Ishikawa (cell line): ENCODE data around the gene EN1.

Experiments used
- CEBPB ChIP-seq: IDR thresholded peaks from 2 replicates; pipeline ENCODE4 v1.6.1; 2012
- CREB1 ChIP-seq: IDR thresholded peaks from 2 replicates; pipeline ENCODE4 v1.6.1; 2012; ENCODE audit warnings: low read depth
- EGR1 ChIP-seq: IDR thresholded peaks from 2 replicates; pipeline ENCODE4 v1.6.1; 2012
- EP300 ChIP-seq: IDR thresholded peaks from 2 replicates; pipeline ENCODE4 v1.6.1; 2012; ENCODE audit warnings: borderline replicate concordance
- FOXM1 ChIP-seq: IDR thresholded peaks from 2 replicates; pipeline ENCODE4 v1.6.1; 2012; ENCODE audit warnings: low read depth, borderline replicate concordance
- MAX ChIP-seq: IDR thresholded peaks from 2 replicates; pipeline ENCODE4 v1.6.1; 2012
- NFIC ChIP-seq: IDR thresholded peaks from 2 replicates; pipeline ENCODE4 v1.6.1; 2012
- RAD21 ChIP-seq: IDR thresholded peaks from 2 replicates; pipeline ENCODE4 v1.6.1; 2012; ENCODE audit warnings: low read depth
- REST ChIP-seq: IDR thresholded peaks from 2 replicates; pipeline ENCODE4 v1.6.1; 2012; ENCODE audit warnings: low read depth, mild to moderate bottlenecking
- TAF1 ChIP-seq: IDR thresholded peaks from 2 replicates; pipeline ENCODE4 v1.6.1; 2012; ENCODE audit warnings: low read depth, mild to moderate bottlenecking
- TCF12 ChIP-seq: IDR thresholded peaks from 2 replicates; pipeline ENCODE4 v1.6.1; 2012; ENCODE audit warnings: low read depth
- TEAD4 ChIP-seq: IDR thresholded peaks from 2 replicates; pipeline ENCODE4 v1.6.1; 2012
- USF1 ChIP-seq: IDR thresholded peaks from 2 replicates; pipeline ENCODE4 v1.6.1; 2012
- YY1 ChIP-seq: IDR thresholded peaks from 2 replicates; pipeline ENCODE4 v1.6.1; 2012; ENCODE audit warnings: low read depth
- ZBTB7A ChIP-seq: IDR thresholded peaks from 2 replicates; pipeline ENCODE4 v1.6.1; 2012; ENCODE audit warnings: low read depth

The EN1 gene

GRCh38 chr2:118805064-118805690 is 42.3 kb downstream of the EN1 start:
- TF ChIP-seq RAD21 (no peak), YY1 (no peak), FOXM1 (no peak), MAX (no peak), TCF12 (no peak), REST (no peak), NFIC (no peak), CEBPB (no peak)

GRCh38 chr2:118803012-118803411 is 44.4 kb downstream of the EN1 start:
- TF ChIP-seq CREB1 (no peak), RAD21 (no peak), NFIC (no peak), FOXM1 (no peak), TEAD4 (no peak), YY1 (no peak), TAF1 (no peak), MAX (no peak), CEBPB (no peak)

- no peak for TF ChIP-seq TAF1
- no peak for TF ChIP-seq USF1
- no peak for TF ChIP-seq MAX
- no peak for TF ChIP-seq ZBTB7A
- TF ChIP-seq TCF12: no peak
These were observed 46.3 kb downstream of the EN1 start for GRCh38 chr2:118801151-118801550.

GRCh38 chr2:118800736-118801135 is 46.7 kb downstream of the EN1 start:
- TF ChIP-seq RAD21: no peak
- TF ChIP-seq CREB1: no peak
- no peak for TF ChIP-seq ZBTB7A

- TF ChIP-seq TEAD4 (no peak), TAF1 (no peak), CREB1 (no peak), CEBPB (no peak), TCF12 (no peak), REST (no peak), FOXM1 (no peak), EGR1 (no peak), NFIC (no peak), MAX (no peak), EP300 (no peak), ZBTB7A (no peak), USF1 (no peak), RAD21 (no peak), YY1 (no peak)
These were observed 52.9 kb downstream of the EN1 start for GRCh38 chr2:118794546-118794945.
